Esophagus squamous epithelium (tissue), 5 donors: ENCODE results near the gene DOC2B. TPM values are rescaled to one million over a fixed set of nuclear protein-coding genes. Genes with fewer than 3 reads are reported as not detected.
"Not testable (repeated sequence)": the region's sequence is repeated elsewhere in the genome, so short reads cannot be mapped to it uniquely, and the experiment has no call there.

Source experiments
- DNase-seq: peaks from one replicate; lab custom pipeline; 2025; lab: John Stamatoyannopoulos, UW
- H3K27ac ChIP-seq, 4 donors: fragments of 200-600 bp; sonication (generic); one replicate each; pipeline ENCODE4 v1.5.1; 2016 to 2019; ENCODE audit warnings: mild to moderate bottlenecking in 1 of 4
- H3K27me3 ChIP-seq, 4 donors: fragments of 200-600 bp; sonication (generic); 1 replicate in 3 of 4; 2 replicates in 1 of 4; pipeline versions ENCODE4 v1.5.1 to v1.6.0; 2017 to 2021; ENCODE audit warnings: antibody characterized with exemption in 1 of 4
- H3K36me3 ChIP-seq, 3 donors: fragments of 200-600 bp; sonication (generic); one replicate each; pipeline ENCODE4 v1.5.1; 2016 to 2019
- H3K4me1 ChIP-seq, 3 donors: fragments of 200-600 bp; sonication (generic); one replicate each; pipeline ENCODE4 v1.5.1; 2017 to 2019
- H3K4me3 ChIP-seq, 4 donors: fragments of 200-600 bp; sonication (generic); 1 replicate in 3 of 4; 2 replicates in 1 of 4; pipeline ENCODE4 v1.5.1; 2016 to 2019; ENCODE audit warnings: mild to moderate bottlenecking in 2 of 4, moderate library complexity in 1 of 4
- H3K9me3 ChIP-seq, 3 donors: fragments of 200-600 bp; sonication (generic); one replicate each; pipeline ENCODE4 v1.5.1; 2016 to 2019
- POLR2A ChIP-seq, 4 donors: fragments of 450-650 bp; IDR thresholded peaks; one replicate each; pipeline ENCODE4 v1.6.1; 2017; ENCODE audit warnings: antibody characterized with exemption in 4 of 4, mild to moderate bottlenecking in 4 of 4, moderate library complexity in 3 of 4
- whole genome bisulfite sequencing, 2 donors: methylation state at CpG; one replicate each; pipeline ENCODE4 v1.1.5; 2018; 5-methylcytosine and 5-hydroxymethylcytosine counted together
- intact Hi-C: fragments of 100-400 bp; cut with DNase I; formaldehyde crosslinking; loops from one replicate; pipeline ENCODE4 v1.15.0; 2022
- total RNA-seq, 4 donors: library from RNA; depleted of rRNA; stranded (reverse); fragments of >200 nt; gene quantifications; one replicate each; pipeline ENCODE4 v1.1.0, GENCODE V29; 2016
- TF ChIP-seq, protein P1 (sequence below), 6 experiments: fragments of 450-650 bp in 4 of 6; fragments of 200-600 bp in 2 of 6; sonication (generic) in 2 of 6; IDR thresholded peaks; one replicate each; pipeline ENCODE4 v1.5.1; 2016 to 2019; ENCODE audit warnings: antibody characterized with exemption in 6 of 6, mild to moderate bottlenecking in 4 of 6, moderate library complexity in 4 of 6
- donor health status: DM: yes; HTN: yes; CAD: no.

DOC2B gene
- total RNA-seq, 4 donors from 2014 or later: 8.4 to 44.9 (median 26.2) TPM

DNA sequence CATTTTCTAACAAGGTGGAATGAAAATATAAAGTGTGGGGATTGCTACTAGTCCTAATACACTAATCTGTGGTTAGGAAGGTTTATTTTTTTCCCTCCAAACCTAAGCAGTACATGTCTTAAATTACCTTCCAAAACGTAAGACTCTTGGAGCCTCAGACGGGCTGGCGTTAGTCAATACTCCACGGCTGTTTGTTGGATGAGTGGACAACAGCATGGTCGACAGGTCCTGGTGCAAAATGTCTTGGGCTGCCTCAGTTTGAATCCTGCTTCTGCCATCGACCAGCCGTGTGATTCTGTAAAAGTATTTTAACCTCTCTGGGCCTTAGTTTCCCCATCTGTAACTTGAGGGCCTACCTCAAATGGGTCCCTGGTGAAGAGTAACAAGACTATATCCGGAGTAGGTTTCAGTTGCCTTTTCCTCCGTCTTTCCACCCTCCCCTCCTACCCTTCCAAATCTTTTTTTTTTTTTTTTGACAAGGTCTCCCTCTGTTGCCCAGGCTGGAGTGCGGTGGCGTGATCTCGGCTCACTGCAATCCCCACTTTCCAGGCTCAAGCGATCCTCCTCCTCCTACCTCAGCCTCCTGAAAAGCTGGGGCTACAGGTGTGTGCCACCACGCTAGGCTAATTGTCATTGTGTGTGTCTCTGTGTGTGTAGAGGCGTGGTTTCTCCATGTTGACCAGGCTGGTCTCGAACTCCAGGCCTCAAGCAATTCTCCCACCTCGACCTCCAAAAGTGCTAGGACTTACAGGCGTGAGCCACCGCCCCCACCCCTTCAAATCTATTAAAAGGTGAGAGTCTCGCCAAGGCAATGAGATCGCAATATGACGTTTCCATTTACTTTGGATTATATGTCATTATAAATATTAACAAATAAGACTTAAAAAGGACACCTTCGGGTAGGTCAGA, 38.3 kb downstream of the DOC2B start:
- Histone ChIP-seq H3K4me1 (peaks cover 0 to 8% (median 3%) of the 10 kb centered on the region in 3 donors), H3K27me3 (peaks cover 0 to 13% (median 0%) of the 10 kb centered on the region in 4 donors), H3K4me3 (no peak overlapping the region), H3K36me3 (peaks cover 0 to 19% (median 0%) of the 10 kb centered on the region in 3 donors), H3K27ac (no peak overlapping the region), H3K9me3 (no peaks in the 10 kb centered on the region)
- intact Hi-C loops: loop anchor here (2.0 kb wide), 1 partner anchor 244 kb away; no protein-coding TSS in a partner anchor
- DNase-seq: no peak
- 63 to 72% methylated on average over 18 to 23 of the region's 23 CpGs for WGBS, 2 donors
- TF ChIP-seq, protein P1, sequence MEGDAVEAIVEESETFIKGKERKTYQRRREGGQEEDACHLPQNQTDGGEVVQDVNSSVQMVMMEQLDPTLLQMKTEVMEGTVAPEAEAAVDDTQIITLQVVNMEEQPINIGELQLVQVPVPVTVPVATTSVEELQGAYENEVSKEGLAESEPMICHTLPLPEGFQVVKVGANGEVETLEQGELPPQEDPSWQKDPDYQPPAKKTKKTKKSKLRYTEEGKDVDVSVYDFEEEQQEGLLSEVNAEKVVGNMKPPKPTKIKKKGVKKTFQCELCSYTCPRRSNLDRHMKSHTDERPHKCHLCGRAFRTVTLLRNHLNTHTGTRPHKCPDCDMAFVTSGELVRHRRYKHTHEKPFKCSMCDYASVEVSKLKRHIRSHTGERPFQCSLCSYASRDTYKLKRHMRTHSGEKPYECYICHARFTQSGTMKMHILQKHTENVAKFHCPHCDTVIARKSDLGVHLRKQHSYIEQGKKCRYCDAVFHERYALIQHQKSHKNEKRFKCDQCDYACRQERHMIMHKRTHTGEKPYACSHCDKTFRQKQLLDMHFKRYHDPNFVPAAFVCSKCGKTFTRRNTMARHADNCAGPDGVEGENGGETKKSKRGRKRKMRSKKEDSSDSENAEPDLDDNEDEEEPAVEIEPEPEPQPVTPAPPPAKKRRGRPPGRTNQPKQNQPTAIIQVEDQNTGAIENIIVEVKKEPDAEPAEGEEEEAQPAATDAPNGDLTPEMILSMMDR (IDR thresholded peaks at IDR 0.05): no peak

DNA sequence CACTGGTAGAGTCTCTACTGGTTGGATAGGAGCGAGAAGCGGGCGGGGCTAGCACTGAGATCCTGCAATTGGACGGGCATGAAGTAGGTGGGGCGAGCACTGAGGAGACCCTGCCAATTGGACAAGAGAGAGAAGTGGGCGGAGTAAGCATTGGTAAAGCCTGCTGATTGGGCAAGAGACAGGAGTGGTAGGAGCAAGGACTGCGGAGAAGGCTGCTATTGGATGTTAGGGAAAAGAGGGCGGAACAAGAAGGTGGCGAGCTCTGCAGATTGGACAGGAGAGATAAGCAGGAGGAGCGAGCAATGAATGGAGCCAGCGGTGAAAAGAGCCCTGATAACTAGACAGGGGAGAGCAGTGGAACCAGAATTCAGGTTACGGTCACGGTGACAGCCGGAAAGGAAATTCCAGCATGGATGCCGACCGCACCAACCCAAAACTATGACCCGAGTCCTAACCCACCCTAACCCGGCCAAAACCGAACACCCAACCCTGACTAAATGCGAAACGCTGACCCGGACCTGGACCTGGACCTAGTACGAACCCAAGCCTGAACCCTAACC, 39.3 kb downstream of the DOC2B start:
- peaks cover 0 to 8% (median 3%) of the 10 kb centered on the region in 3 donors for H3K4me1 ChIP-seq
- WGBS, 2 donors: 91 to 94% methylated on average over 23 of the region's 23 CpGs
- H3K27me3 ChIP-seq: peaks cover 0 to 13% (median 0%) of the 10 kb centered on the region in 4 donors
- intact Hi-C loops: loop anchor here (2.0 kb wide), 1 partner anchor 245 kb away; no protein-coding TSS in a partner anchor
- H3K27ac ChIP-seq: no peak overlapping the region
- TF ChIP-seq, protein P1 (IDR thresholded peaks at IDR 0.05): no peak
- TF ChIP-seq POLR2A (IDR thresholded peaks at IDR 0.05): no peak
- peaks cover 0 to 9% (median 0%) of the 10 kb centered on the region in 3 donors for H3K36me3 ChIP-seq
- H3K9me3 ChIP-seq: no peaks in the 10 kb centered on the region
- no peak overlapping the region for H3K4me3 ChIP-seq
- no peak for DNase-seq

DNA sequence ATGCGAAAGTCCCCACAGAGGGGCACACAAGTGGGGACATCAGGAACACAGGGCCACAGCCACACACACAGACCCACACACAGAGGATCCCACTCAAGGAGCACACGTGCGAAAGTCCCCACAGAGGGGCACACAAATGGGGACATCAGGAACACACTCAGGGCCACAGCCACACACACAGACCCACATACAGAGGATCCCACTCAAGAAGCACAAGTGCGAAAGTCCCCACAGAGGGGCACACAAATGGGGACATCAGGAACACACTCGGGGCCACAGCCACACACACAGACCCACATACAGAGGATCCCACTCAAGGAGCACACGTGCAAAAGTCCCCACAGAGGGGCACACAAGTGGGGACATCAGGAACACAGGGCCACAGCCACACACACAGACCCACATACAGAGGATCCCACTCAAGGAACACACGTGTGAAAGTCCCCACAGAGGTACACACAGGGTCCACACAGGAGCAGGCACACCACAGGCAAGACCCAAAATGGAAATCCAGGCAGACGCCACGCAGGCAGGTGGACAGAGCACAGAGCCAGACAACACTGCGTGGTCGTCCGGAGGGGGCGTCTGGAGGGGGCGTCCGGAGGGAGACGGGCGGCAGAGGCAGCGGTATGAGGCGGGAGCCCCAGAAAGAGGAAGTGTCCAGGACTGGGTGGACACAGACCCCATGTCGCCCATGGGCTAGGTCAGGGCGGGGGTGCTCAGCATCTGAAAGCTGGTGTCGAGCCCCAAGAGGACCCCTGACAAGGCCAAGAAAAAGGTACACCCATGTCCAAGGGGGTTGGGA, 41.8 kb downstream of the DOC2B start:
- H3K9me3 ChIP-seq, H3K27ac ChIP-seq, H3K4me3 ChIP-seq, intact Hi-C loops, H3K36me3 ChIP-seq, DNase-seq, H3K4me1 ChIP-seq: not testable (repeated sequence)
- peaks cover 0 to 13% (median 0%) of the 10 kb centered on the region in 4 donors for H3K27me3 ChIP-seq
- 47 to 93% methylated on average over 2 to 3 of the region's 22 CpGs for WGBS, 2 donors

DNA sequence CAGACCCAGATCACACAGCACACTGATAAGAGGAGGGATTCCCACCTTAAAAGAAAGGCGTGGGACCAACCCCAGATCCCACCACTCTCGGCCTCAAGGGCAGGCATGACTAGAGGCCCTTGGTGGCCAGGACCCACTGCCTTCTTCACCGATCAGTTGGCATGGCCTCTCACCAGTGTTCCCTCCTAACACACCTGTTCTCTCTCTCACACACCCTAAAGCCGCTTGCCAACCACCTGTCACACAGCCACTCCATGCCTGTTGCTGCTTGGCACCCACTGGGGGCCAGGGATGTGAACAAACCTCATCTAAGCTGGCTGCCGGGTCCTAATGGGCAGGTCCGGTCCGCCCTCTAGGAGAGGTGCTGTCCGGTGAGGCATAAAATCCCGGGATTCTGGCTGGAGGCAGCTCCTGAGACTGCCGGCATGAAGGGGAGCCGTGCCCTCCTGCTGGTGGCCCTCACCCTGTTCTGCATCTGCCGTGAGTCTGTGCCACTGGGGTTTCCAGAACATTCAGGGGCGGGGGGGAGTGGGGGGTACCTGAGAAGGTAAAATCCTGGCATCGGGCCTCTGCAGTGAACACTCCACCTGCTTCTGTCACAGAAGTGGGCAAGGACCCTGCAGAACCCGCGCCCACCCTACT, 44.2 kb downstream of the DOC2B start, which contains the start of gene SCGB1C2:
Gene SCGB1C2, plus strand, starts transcription at position 404 of the 642 bp plus-strand sequence. Its CDS starts 22 bp downstream, at position 426.
- H3K36me3 ChIP-seq, H3K4me1 ChIP-seq, H3K27me3 ChIP-seq, H3K4me3 ChIP-seq, H3K27ac ChIP-seq, DNase-seq, intact Hi-C loops, H3K9me3 ChIP-seq: not testable (repeated sequence)
- WGBS, 2 donors: no CpG with 5 or more reads among the region's 16 CpGs

DNA sequence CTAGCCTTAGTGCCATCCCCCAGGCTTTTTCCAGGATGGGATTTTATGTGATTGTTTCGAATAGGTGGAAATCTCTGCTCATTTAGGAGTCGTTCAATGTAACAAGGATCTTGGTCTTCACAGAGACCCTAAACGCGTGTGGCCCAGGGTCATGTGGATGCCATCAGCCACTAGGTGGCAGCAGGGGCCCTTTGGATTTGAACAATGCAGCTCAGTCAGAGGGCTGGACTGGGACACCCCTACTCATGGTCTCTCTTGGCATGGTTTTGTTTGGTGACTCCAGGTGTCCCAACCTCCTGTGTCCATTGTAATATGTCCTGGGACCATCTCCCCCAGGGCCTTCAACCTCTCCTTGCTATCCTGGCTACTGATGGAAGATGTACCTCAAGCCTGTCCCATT, 44.9 kb downstream of the DOC2B start:
- H3K4me1 ChIP-seq, H3K27me3 ChIP-seq, intact Hi-C loops, H3K9me3 ChIP-seq, DNase-seq, H3K36me3 ChIP-seq, H3K4me3 ChIP-seq, H3K27ac ChIP-seq: not testable (repeated sequence)
- TF ChIP-seq, protein P1 (IDR thresholded peaks at IDR 0.05): peak in 2 of 6 experiments; percentile 24 to 55
- WGBS, 2 donors: no CpG with 5 or more reads among the region's 4 CpGs

DNA sequence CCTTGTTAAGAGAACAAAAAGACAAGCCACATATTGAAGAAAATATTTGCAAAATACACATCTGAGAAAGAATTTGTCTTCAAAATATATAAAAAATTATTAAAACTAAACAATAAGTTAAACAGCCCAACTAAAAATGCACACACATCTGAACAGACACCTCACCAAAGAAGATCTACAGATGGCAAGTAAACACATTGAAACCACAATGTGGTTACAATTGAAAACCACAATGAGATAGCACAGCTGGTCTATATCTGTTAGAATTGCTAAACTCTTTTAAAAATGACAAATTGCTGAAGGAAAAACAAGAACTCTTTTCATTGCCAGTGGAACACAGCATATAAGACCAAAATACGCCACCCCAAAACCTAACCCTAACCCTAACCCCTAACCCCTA, 45.6 kb downstream of the DOC2B start:
- DNase-seq, H3K4me3 ChIP-seq, H3K4me1 ChIP-seq, intact Hi-C loops, H3K27me3 ChIP-seq, H3K9me3 ChIP-seq, H3K36me3 ChIP-seq, H3K27ac ChIP-seq: not testable (repeated sequence)
- no CpG with 5 or more reads among the region's 1 CpG for WGBS, 2 donors

DNA sequence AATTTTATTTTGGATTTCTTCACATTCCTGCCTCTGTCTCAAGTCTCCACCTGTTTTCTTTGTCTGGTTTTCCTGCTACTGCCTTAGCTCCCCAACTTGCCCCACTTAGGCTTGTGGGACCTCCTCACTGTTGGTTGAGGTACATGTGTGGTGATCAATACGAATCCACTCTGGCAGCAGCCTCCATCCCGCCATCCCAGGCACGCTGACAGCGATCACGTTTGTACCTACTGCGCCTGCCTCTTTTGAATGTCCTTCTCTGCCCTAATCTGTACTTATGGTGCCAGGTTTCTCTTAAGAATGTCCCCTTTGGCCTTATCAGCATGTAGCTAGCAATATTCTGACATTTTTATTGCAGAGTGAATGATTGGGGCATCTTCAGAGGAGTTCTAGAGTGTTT, 46.4 kb downstream of the DOC2B start:
- H3K9me3 ChIP-seq, H3K4me1 ChIP-seq, H3K36me3 ChIP-seq, H3K27ac ChIP-seq, H3K4me3 ChIP-seq, DNase-seq, H3K27me3 ChIP-seq, intact Hi-C loops: not testable (repeated sequence)
- 95% methylated on average over 6 of the region's 6 CpGs; no CpG with 5 or more reads in 1 of the 2 donors for WGBS, 2 donors

DNA sequence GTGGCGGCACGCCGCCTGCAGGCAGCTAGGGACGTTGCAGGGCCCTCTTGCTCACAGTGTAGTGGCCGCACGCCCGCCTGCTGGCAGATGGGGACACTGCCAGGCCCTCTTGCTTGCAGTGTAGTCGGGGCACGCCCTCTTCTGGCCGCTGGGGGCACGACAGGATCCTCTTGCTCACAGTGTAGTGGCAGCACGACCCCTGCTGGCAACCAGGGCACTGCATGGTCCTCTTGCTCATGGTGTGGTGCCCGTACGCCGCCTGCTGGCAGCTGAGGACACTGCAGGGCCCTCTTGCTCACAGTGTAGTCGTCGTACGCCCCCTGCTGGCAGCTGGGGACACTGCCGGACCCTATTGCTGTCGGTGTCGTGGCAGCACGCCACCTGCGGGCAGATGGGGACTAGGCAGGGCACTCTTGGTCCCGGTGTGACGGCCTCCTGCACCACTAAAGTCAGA, 47.1 kb downstream of the DOC2B start:
- WGBS, 2 donors: no CpG with 5 or more reads among the region's 25 CpGs
- H3K36me3 ChIP-seq, H3K27me3 ChIP-seq, intact Hi-C loops, H3K4me1 ChIP-seq, H3K9me3 ChIP-seq, H3K27ac ChIP-seq, DNase-seq, H3K4me3 ChIP-seq: not testable (repeated sequence)
